Uterus (tissue), 2 donors: ENCODE measurements around the gene SUPT5H.

Experiments used
- CTCF ChIP-seq, 4 experiments: fragments of 200-600 bp in 2 of 4; fragments of 450-650 bp in 2 of 4; sonication (generic) in 2 of 4; IDR thresholded peaks; one replicate each; pipeline ENCODE4 v1.5.1; 2016 to 2019; ENCODE audit warnings: antibody characterized with exemption in 4 of 4, mild to moderate bottlenecking in 2 of 4, moderate library complexity in 1 of 4
- POLR2A ChIP-seq, 2 donors: fragments of 450-650 bp; IDR thresholded peaks; one replicate each; pipeline ENCODE4 v1.6.1; 2016; ENCODE audit warnings: antibody characterized with exemption in 2 of 2, mild to moderate bottlenecking in 1 of 2, moderate library complexity in 1 of 2

- TF ChIP-seq CTCF (IDR thresholded peaks at IDR 0.05) (no peak), POLR2A (IDR thresholded peaks at IDR 0.05) (no peak)
Measured at GRCh38 chr19:39416152-39417120, 28.9 kb upstream of the SUPT5H start.
